GM12878 (cell line): ENCODE measurements around the gene FMNL2.

Source experiments
- CHD2 ChIP-seq: IDR thresholded peaks from 2 replicates; pipeline ENCODE4 v1.6.1; 2011; ENCODE audit warnings: low read depth, low read length, improper control_type of control experiment, borderline replicate concordance
- ELK1 ChIP-seq: IDR thresholded peaks from 2 replicates; pipeline ENCODE4 v1.6.1; 2012; ENCODE audit warnings: low read depth, low read length, improper control_type of control experiment
- JUND ChIP-seq: IDR thresholded peaks from 2 replicates; pipeline ENCODE4 v1.6.1; 2012; ENCODE audit warnings: low read depth, mild to moderate bottlenecking, low read length, improper control_type of control experiment, moderate library complexity
- POLR2A ChIP-seq: IDR thresholded peaks from 2 replicates; pipeline ENCODE4 v1.6.1; 2011; ENCODE audit warnings: low read depth, mild to moderate bottlenecking, low read length
- SUZ12 ChIP-seq: fragments of 200-600 bp; sonication (generic); IDR thresholded peaks from one replicate; pipeline ENCODE4 v1.6.1; 2018; ENCODE audit warnings: antibody characterized with exemption, mild to moderate bottlenecking; ENCODE audit not compliant: unreplicated experiment

- TF ChIP-seq ELK1 (no peak), CHD2 (no peak), POLR2A (no peak), SUZ12 (no peak), JUND (no peak)
Observed at GRCh38 chr2:152694161-152694661, 359.2 kb downstream of the FMNL2 start.
